HCT116 (cell line): ENCODE results near the gene TSC2. TPM values are rescaled to one million over a fixed set of nuclear protein-coding genes. Genes with fewer than 3 reads are reported as not detected.

Source experiments
- ATAC-seq: fragments of 200-7000 bp; cut with Tn5 transposase; 2 replicates; pipeline ENCODE4 v1.9.1; 2020; ENCODE audit warnings: mild to moderate bottlenecking, moderate library complexity
- BruUV-seq: library from RNA; stranded (reverse); fragments of 400-500 nt; replicated peaks from 2 replicates; lab custom pipeline; 2021; lab: Mats Ljungman, UMichigan
- CTCF ChIA-PET: fragments of 300-600 bp; sonication (Branson Sonifier 250); formaldehyde crosslinking; loops from one replicate; lab custom pipeline; 2021; ENCODE audit warnings: antibody characterized with exemption; lab: Charles Lee
- POLR2A ChIA-PET: fragments of 300-600, 350-600 bp; sonication (Branson Sonifier 250); formaldehyde crosslinking; loops from one replicate; lab custom pipeline; 2021; ENCODE audit warnings: antibody characterized with exemption; lab: Charles Lee
- RAD21 ChIA-PET, 2 experiments: fragments of 300-600 bp; sonication (Branson Sonifier 250); formaldehyde crosslinking; loops; one replicate each; lab custom pipeline; 2023; ENCODE audit warnings: low total read pairs in 2 of 2; ENCODE audit not compliant: uncharacterized antibody in 2 of 2, unreplicated experiment in 2 of 2, low non-redundant PET in 1 of 2; lab: Charles Lee
- DNase-seq: peaks from one replicate; pipeline ENCODE4 v3.0.0-alpha.2; 2010; ENCODE audit warnings: low read depth, low spot score
- H2AFZ ChIP-seq: fragments of 200-600 bp; shearing (Covaris generic), sonication (generic); 2 replicates; pipeline ENCODE4 v1.6.1; 2017; ENCODE audit warnings: low read depth, mixed run types, mixed read lengths, antibody characterized with exemption, low read length; ENCODE audit not compliant: poor library complexity, severe bottlenecking
- H3K27ac ChIP-seq: 2 replicates; pipeline ENCODE4 v1.5.1; 2012; ENCODE audit warnings: low read depth, low read length
- H3K27me3 ChIP-seq: fragments of 200-600 bp; sonication (generic); 2 replicates; pipeline ENCODE4 v1.6.1; 2016; ENCODE audit warnings: mixed run types, low read length, mixed read lengths; ENCODE audit not compliant: insufficient read depth
- H3K36me3 ChIP-seq, 2 experiments: fragments of 200-500 bp in 1 of 2; fragments of 200-600 bp in 1 of 2; sonication (Bioruptor generic) in 1 of 2; sonication (generic) in 1 of 2; 2 replicates each; pipeline versions ENCODE4 v1.5.1 to v1.6.1; 2014 to 2016; ENCODE audit warnings: low read length in 2 of 2, inconsistent platforms in 1 of 2, mixed read lengths in 1 of 2, mixed run types in 1 of 2; ENCODE audit not compliant: insufficient read depth in 2 of 2, control insufficient read depth in 1 of 2
- H3K4me1 ChIP-seq, 2 experiments: fragments of 200-600 bp in 1 of 2; sonication (generic) in 1 of 2; 2 replicates each; pipeline versions ENCODE4 v1.5.1 to v1.6.1; 2012 to 2017; ENCODE audit warnings: low read length in 2 of 2, inconsistent platforms in 1 of 2, mild to moderate bottlenecking in 1 of 2, mixed read lengths in 1 of 2, mixed run types in 1 of 2, moderate library complexity in 1 of 2; ENCODE audit not compliant: insufficient read depth in 2 of 2, control insufficient read depth in 1 of 2
- H3K4me2 ChIP-seq: fragments of 200-600 bp; sonication (generic); 2 replicates; pipeline ENCODE4 v1.6.1; 2017; ENCODE audit warnings: mixed run types, low read length, mixed read lengths
- H3K4me3 ChIP-seq, 2 experiments: fragments of 200-600 bp in 1 of 2; sonication (generic) in 1 of 2; replicated peaks in 1 of 2; 2 replicates each; pipeline ENCODE4 v1.5.1; 2011 to 2016; ENCODE audit warnings: low read length in 2 of 2, control low read depth in 1 of 2, low read depth in 1 of 2, mild to moderate bottlenecking in 1 of 2, mixed read lengths in 1 of 2, mixed run types in 1 of 2
- H3K79me2 ChIP-seq: fragments of 200-600 bp; sonication (generic); 2 replicates; pipeline ENCODE4 v1.6.1; 2017; ENCODE audit warnings: mild to moderate bottlenecking, mixed run types, low read length, moderate library complexity, mixed read lengths; ENCODE audit not compliant: insufficient read depth
- H3K9ac ChIP-seq: fragments of 200-600 bp; sonication (generic); 2 replicates; pipeline ENCODE4 v1.6.1; 2016; ENCODE audit warnings: low read length, mixed read lengths
- H3K9me2 ChIP-seq: fragments of 200-600 bp; sonication (generic), shearing (Covaris generic); 2 replicates; pipeline ENCODE4 v1.6.1; 2017; ENCODE audit warnings: mixed run types, mild to moderate bottlenecking, moderate library complexity; ENCODE audit not compliant: insufficient read depth
- H3K9me3 ChIP-seq, 2 experiments: fragments of 200-500 bp in 1 of 2; fragments of 200-600 bp in 1 of 2; sonication (Bioruptor generic) in 1 of 2; sonication (generic) in 1 of 2; 2 replicates each; pipeline ENCODE4 v1.6.1; 2014 to 2017; ENCODE audit warnings: low read length in 2 of 2, mixed read lengths in 2 of 2, inconsistent platforms in 1 of 2, low read depth in 1 of 2, mild to moderate bottlenecking in 1 of 2, mixed run types in 1 of 2, moderate library complexity in 1 of 2; ENCODE audit not compliant: control insufficient read depth in 1 of 2, insufficient read depth in 1 of 2
- H4K20me1 ChIP-seq: fragments of 200-600 bp; sonication (generic), shearing (Covaris generic); 2 replicates; pipeline ENCODE4 v1.6.1; 2017; ENCODE audit warnings: mixed run types, mild to moderate bottlenecking, moderate library complexity; ENCODE audit not compliant: insufficient read depth
- POLR2A ChIP-seq: IDR thresholded peaks from 2 replicates; pipeline ENCODE4 v1.7.0; 2011; ENCODE audit warnings: borderline replicate concordance; ENCODE audit not compliant: insufficient read depth, insufficient read length; ENCODE audit errors: extremely low read depth
- RAD21 ChIP-seq: IDR thresholded peaks from 2 replicates; pipeline ENCODE4 v1.6.1; 2012; ENCODE audit warnings: low read depth, mild to moderate bottlenecking
- REST ChIP-seq: IDR thresholded peaks from 2 replicates; pipeline ENCODE4 v1.6.1; 2012; ENCODE audit warnings: low read depth
- SP1 ChIP-seq: IDR thresholded peaks from 2 replicates; pipeline ENCODE4 v1.6.1; 2012; ENCODE audit warnings: low read depth
- SRF ChIP-seq: IDR thresholded peaks from 2 replicates; pipeline ENCODE4 v1.6.1; 2012; ENCODE audit warnings: low read depth
- intact Hi-C: fragments of 100-400 bp; cut with micrococcal nuclease; formaldehyde crosslinking; loops from 2 replicates; pipeline ENCODE4 v1.10.0; 2022
- total RNA-seq: library from RNA; stranded (reverse); gene quantifications from one replicate; pipeline ENCODE4 v1.2.1, GENCODE V29; 2021; ENCODE audit not compliant: unreplicated experiment

The TSC2 gene
- total RNA-seq, 1 experiment from 2014 or later, result 74.1 TPM

DNA sequence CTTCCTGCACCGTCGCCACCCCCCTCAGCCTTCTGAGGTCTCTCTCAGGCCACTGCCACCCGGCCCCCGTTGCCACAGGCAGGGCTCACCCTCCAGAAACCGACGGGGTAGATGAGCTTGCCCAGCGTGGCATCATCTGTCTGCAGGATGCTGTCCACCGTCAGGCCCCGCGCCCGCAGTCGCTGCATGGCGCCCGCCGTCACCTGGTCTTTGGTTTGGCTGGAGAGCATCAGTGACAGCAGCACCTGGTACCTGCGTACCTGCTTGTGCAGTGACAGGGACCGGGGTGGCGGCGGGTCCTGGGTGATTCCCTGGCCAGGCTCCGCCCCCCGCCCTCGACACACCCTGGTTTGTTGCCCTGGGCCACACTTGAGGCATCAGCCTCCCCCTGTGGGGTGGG is 3.2 kb upstream of the TSC2 start:
- Histone ChIP-seq H3K36me3 (no peaks in the 10 kb centered on the region), H3K27me3 (no peaks in the 10 kb centered on the region), H3K4me2 (no peak overlapping the region), H3K4me3 (no peak overlapping the region), H4K20me1 (no peaks in the 10 kb centered on the region), H3K79me2 (peaks cover 11% of the 10 kb centered on the region; the same call in 1 of the 2 replicates), H3K27ac (no peak overlapping the region), H2AFZ (no peak overlapping the region), H3K9me3 (no peaks in the 10 kb centered on the region), H3K9ac (no peak overlapping the region), H3K4me1 (peaks cover 11 to 62% of the 10 kb centered on the region in 2 experiments; a peak in 3 of 4 replicates), H3K9me2 (no peaks in the 10 kb centered on the region)
- no peak for TF ChIP-seq POLR2A
- TF ChIP-seq SRF, result no peak
- no peak for TF ChIP-seq REST
- TF ChIP-seq SP1, result no peak
- TF ChIP-seq RAD21, result no peak
- intact Hi-C loops, result no loop called here
- ChIA-PET POLR2A (no interaction called here), RAD21 (no interaction called here), CTCF (interaction anchor here (0.9 kb wide), 1 partner anchor 96 kb away, joined by 4 read pairs; no protein-coding TSS in a partner anchor)
- BruUV-seq, result no TSS peak
- DNase-seq (no peak), ATAC-seq (no peak)
